RWPE2 (cell line): ENCODE data around the gene TST.

Source experiments
- ATAC-seq: fragments of 200-7000 bp; cut with Tn5 transposase; 3 replicates; pipeline ENCODE4 v1.9.1; 2021; ENCODE audit warnings: low read depth
- DNase-seq: peaks from one replicate; pipeline ENCODE4 v3.0.0-alpha.2; 2020; ENCODE audit warnings: low spot score
- H3K27ac ChIP-seq: fragments of 450-650 bp; 2 replicates; pipeline ENCODE4 v1.5.1; 2017; ENCODE audit warnings: mild to moderate bottlenecking; ENCODE audit not compliant: poor library complexity, severe bottlenecking
- H3K27me3 ChIP-seq: fragments of 250-450 bp; sonication (Bioruptor Pico); 2 replicates; pipeline ENCODE4 v1.5.1; 2021; ENCODE audit warnings: mild to moderate bottlenecking, moderate library complexity; ENCODE audit not compliant: insufficient read depth, poor library complexity, severe bottlenecking
- H3K36me3 ChIP-seq: fragments of 250-450 bp; sonication (Bioruptor Pico); 2 replicates; pipeline ENCODE4 v1.5.1; 2020; ENCODE audit warnings: low read depth, mild to moderate bottlenecking, moderate library complexity
- H3K4me1 ChIP-seq: fragments of 250-450 bp; sonication (Bioruptor Pico); 2 replicates; pipeline ENCODE4 v1.5.1; 2021; ENCODE audit warnings: mild to moderate bottlenecking, moderate library complexity; ENCODE audit not compliant: insufficient read depth, poor library complexity, severe bottlenecking
- H3K4me3 ChIP-seq: fragments of 250-450 bp; sonication (Bioruptor Pico); 2 replicates; pipeline ENCODE4 v1.5.1; 2021; ENCODE audit warnings: mild to moderate bottlenecking, moderate library complexity; ENCODE audit not compliant: severe bottlenecking
- H3K9me3 ChIP-seq: fragments of 250-450 bp; sonication (Bioruptor Pico); 2 replicates; pipeline ENCODE4 v1.5.1; 2021; ENCODE audit warnings: mild to moderate bottlenecking, moderate library complexity; ENCODE audit not compliant: severe bottlenecking
- TF ChIP-seq, protein P1 (sequence below): fragments of 450-650 bp; IDR thresholded peaks from one replicate; pipeline ENCODE4 v1.5.1; 2017; ENCODE audit warnings: mild to moderate bottlenecking, moderate library complexity; ENCODE audit not compliant: poor library complexity, severe bottlenecking

TST gene

DNA sequence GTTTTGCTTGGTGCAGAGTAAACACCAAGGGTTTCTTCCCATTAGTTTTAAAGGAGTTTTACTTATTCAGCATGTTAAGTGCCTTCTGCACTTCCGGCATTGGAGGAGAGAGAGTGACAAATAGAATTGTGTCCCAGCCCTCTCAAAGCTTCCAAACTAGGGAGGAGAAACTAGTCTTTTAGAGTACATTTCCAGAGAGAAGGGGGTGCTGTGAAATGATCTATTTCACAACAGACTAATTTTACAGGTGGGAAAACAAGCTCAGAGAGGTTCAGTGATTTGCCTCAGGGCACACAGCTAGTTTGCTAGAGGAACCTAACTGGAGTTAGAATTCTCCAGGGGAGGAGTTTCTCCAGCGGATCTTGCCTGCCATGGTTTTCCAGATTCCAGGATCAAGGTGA is 12.9 kb upstream of the TST start:
- TF ChIP-seq, protein P1, sequence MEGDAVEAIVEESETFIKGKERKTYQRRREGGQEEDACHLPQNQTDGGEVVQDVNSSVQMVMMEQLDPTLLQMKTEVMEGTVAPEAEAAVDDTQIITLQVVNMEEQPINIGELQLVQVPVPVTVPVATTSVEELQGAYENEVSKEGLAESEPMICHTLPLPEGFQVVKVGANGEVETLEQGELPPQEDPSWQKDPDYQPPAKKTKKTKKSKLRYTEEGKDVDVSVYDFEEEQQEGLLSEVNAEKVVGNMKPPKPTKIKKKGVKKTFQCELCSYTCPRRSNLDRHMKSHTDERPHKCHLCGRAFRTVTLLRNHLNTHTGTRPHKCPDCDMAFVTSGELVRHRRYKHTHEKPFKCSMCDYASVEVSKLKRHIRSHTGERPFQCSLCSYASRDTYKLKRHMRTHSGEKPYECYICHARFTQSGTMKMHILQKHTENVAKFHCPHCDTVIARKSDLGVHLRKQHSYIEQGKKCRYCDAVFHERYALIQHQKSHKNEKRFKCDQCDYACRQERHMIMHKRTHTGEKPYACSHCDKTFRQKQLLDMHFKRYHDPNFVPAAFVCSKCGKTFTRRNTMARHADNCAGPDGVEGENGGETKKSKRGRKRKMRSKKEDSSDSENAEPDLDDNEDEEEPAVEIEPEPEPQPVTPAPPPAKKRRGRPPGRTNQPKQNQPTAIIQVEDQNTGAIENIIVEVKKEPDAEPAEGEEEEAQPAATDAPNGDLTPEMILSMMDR = no peak
- DNase-seq (no peak), ATAC-seq (no peak)
- Histone ChIP-seq H3K36me3 (peaks cover 7% of the 10 kb centered on the region), H3K9me3 (no peaks in the 10 kb centered on the region), H3K4me3 (no peak overlapping the region), H3K27me3 (no peaks in the 10 kb centered on the region), H3K27ac (peak overlapping the region; percentile 85), H3K4me1 (peaks cover 19% of the 10 kb centered on the region)

DNA sequence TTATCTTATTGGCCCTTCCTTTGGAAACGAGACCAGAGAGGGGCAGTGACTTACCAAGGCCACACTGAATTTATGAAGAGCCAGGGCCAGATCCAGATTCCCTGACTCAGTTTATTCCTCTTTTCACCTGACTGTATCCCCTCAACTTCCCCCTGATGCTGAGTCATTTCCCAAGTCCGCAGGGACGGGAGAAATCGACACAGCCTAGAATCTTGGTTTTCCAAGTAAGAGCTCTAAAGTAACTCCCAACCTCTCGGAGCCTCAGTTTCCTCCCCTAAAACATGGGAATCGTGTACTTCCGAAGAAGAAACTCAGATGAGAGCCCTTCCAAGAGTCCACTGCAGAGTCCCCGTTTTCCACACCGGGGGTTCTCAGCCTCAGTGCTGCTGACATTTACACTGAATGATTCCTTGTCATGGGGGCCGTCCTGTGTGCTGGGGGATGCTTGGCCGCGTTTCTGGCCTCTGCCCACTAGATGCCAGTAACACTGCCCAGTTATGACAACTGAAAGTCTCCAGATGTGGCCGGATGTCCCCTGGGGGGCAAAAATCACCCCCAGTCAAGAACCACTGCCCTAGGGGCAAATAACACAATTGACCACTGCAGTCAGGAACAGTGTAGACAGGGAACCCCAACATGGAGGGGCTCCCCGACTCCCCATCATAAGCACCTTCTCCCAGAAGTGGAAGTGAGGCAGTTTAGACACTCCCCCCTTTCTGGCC is 11.5 kb upstream of the TST start:
- Histone ChIP-seq H3K36me3 (peaks cover 19% of the 10 kb centered on the region), H3K27ac (no peak overlapping the region), H3K27me3 (no peaks in the 10 kb centered on the region), H3K9me3 (no peaks in the 10 kb centered on the region), H3K4me1 (peaks cover 19% of the 10 kb centered on the region), H3K4me3 (no peak overlapping the region)
- ATAC-seq (no peak), DNase-seq (no peak)
- TF ChIP-seq, protein P1 = peak; percentile 25

DNA sequence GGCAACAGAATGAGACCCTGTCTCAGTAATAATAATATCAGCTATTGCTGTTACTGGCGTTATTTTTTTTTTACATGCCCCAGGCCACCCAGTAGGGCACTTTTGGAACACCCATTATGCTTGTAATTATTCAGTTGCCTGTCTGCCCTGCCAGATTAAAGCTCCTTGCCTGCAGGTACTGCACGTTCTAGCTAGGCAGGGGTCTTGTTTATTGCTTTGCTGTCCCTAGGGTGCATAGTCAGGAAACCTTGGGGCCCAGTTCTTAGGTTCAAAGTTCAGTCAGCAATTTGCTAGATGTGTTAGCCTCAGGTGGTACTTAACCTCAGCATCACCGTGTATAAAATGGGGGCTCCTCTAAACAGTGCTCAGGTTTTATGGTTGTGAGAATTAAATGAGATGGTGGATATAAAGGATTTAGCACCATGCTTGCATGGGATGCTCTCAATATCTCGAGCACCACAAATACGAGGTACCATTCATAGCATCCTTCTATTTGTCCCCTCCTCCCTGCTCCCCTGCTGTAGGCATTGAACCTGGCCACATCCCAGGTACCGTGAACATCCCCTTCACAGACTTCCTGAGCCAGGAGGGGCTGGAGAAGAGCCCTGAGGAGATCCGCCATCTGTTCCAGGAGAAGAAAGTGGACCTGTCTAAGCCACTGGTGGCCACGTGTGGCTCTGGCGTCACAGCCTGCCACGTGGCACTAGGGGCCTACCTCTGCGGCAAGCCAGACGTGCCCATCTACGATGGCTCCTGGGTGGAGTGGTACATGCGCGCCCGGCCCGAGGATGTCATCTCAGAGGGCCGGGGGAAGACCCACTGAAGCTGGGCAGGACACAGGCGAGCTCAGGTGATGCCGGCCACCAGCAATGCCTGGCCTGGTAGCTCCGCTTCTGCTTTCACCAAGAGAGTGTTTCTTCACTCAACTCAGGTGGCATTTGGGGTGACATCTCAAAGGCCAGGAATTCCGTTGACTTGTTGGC is 9.7 kb upstream of the TST start:
- Histone ChIP-seq H3K4me3 (no peak overlapping the region), H3K36me3 (peaks cover 34% of the 10 kb centered on the region), H3K9me3 (no peaks in the 10 kb centered on the region), H3K27me3 (no peaks in the 10 kb centered on the region), H3K27ac (no peak overlapping the region), H3K4me1 (peaks cover 19% of the 10 kb centered on the region)
- DNase-seq (no peak), ATAC-seq (no peak)
- TF ChIP-seq, protein P1 = no peak

DNA sequence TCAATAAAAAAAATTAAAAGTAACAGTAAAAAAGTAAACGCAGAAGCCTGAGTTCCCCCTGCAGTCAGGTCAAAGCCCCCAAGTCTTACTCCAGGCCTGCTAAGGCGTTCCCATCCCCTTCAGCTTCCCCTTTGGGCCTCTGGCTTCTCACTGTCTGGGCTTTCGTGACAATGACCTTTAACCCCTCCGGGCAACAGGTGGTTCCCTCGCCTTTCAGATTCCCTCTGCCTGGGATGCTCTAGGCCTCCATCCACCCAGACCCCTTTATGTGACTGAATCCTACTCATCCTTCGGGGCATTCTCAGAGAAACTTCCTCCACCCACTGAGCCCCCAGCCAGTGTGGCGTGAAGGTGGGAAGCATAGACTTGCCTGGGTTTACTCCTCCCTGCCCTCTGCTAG is 8.3 kb upstream of the TST start:
- DNase-seq = no peak
- Histone ChIP-seq H3K27me3 (no peaks in the 10 kb centered on the region), H3K27ac (no peak overlapping the region), H3K4me3 (no peak overlapping the region), H3K36me3 (peaks cover 34% of the 10 kb centered on the region), H3K4me1 (peaks cover 8% of the 10 kb centered on the region), H3K9me3 (no peaks in the 10 kb centered on the region)
- TF ChIP-seq, protein P1 = no peak
- no peak for ATAC-seq
